Kidney capillary endothelial cell (primary cell): ENCODE results near the gene G3BP1.
"Not testable (repeated sequence)": the region's sequence is repeated elsewhere in the genome, so short reads cannot be mapped to it uniquely, and the experiment has no call there.

Source experiments
- DNase-seq: peaks from one replicate; pipeline ENCODE4 v3.0.0-alpha.2; 2018; ENCODE audit warnings: low spot score

Gene G3BP1

GRCh38 chr5:151771259-151772028 lies at the start of gene G3BP1:
G3BP1 (plus strand) TSS chr5:151771954; CDS start chr5:151786621, 14,667 bp downstream.
- peak; percentile 100 for DNase-seq

GRCh38 chr5:151722546-151722945 lies 49.2 kb upstream of the G3BP1 start:
- no peak for DNase-seq

DNA sequence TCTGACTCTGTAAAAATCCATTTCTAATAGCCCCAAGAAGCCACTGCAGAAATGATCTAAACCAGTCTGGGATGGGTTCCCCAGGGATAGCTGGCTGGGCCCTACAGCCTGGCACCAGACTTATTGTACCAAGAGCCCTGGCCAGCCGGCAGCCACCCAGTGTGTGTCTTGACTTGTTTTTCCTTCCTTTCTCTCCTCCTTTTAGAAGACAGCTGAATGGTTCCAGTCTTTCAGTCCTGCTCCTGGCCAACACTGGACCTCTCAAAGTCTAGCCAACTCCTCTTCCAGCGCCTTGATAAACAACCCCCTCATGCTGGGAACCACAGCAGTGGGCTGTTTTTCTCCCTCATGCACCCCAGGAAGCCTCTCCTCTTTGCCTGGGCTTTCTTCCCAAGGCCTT lies 47.4 kb upstream of the G3BP1 start:
- DNase-seq: no peak

- not testable (repeated sequence) for DNase-seq
These were observed 42.2 kb upstream of the G3BP1 start for GRCh38 chr5:151729597-151729996.

GRCh38 chr5:151730381-151730780 lies 41.4 kb upstream of the G3BP1 start:
- no peak for DNase-seq

DNA sequence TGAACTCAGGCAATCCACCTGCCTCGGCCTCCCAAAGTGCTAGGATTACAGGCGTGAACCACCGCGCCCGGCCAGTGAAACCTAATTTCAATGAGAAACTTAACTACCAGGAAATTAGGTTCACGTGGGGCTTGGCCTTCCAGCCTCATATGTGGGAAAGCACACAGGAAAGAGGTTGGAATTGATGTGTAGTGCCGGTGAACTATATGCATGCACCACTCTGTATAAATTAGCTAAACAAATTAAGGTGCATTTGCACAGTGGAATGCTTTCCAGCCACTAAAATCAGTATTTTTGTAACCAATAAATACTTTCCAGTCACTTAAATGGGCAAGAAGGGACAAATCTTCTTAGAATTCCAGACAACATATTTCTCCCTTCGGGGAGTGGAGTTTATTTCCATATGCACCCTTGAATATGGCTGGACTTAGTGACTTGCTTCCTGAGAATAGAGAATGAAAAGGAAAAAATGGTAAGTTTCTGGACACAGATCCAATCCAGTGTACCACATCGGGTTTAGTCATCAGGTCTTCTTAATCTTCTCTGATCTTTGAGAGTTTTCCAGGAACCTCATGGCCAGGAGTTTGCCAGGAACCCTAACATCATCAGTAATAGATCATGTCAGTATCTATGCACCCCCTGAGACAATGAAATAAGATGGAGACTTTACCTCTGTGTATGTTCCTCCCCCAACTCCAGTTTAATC lies 38.2 kb upstream of the G3BP1 start:
- DNase-seq: no peak

DNA sequence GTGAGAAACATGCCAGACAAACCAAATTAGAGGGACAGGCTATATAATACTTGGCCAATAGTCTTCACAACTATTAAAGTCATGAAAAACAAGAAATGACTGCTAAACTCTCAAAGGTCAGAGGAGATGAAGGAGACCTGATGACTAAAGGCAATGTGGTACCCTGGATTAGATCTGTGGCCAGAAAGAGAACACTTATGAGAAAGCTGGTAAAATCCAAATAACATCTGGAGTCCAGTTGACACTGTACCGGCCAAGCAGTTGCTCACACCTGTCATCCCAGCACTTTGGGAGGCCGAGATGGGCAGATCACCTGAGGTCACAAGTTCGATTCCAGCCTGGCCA lies 37.7 kb upstream of the G3BP1 start:
- no peak for DNase-seq

DNA sequence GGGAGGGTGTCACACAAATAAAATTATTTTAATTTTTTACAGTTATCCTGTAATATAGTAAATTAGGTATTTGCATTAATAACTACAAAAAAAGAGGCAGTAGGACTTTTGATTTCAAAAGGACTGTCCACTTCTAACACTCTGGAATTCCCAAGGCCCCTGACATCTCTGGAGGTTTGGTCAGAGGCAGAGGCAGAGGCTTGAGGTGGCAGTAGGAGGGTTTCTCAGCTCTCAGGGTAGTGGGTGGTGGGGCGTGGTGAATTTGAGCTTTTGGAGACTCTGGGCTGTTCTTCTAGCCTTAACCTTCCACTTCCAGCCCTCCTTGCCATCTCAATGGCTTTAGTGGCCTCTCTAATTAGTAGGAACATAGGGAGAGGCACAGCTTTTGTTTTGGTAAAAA lies 36.1 kb upstream of the G3BP1 start:
- no peak for DNase-seq

DNA sequence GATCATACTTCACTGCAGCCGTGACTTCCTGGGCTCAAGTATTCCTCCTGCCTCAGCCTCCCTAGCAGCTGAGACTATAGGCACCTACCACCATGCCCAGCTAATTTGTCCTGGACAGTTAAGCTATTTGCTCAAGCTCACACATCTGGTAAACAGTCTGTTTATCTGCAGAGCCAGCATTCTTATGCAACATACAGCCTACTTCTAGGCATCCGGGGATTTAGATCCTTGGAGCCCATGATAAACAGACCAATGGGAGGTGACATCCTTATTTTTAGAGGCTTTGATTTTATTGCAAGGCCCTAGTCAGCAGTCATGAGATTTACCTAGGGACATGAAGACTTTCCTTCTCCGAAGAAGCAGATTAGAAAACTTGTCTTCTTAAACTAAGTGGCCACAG lies 34.3 kb upstream of the G3BP1 start:
- DNase-seq: no peak

- no peak for DNase-seq
These were observed 33.5 kb upstream of the G3BP1 start for GRCh38 chr5:151738125-151738848.

GRCh38 chr5:151739395-151739794 lies 32.4 kb upstream of the G3BP1 start:
- DNase-seq: no peak

GRCh38 chr5:151739939-151740335 lies 31.8 kb upstream of the G3BP1 start:
- no peak for DNase-seq

DNA sequence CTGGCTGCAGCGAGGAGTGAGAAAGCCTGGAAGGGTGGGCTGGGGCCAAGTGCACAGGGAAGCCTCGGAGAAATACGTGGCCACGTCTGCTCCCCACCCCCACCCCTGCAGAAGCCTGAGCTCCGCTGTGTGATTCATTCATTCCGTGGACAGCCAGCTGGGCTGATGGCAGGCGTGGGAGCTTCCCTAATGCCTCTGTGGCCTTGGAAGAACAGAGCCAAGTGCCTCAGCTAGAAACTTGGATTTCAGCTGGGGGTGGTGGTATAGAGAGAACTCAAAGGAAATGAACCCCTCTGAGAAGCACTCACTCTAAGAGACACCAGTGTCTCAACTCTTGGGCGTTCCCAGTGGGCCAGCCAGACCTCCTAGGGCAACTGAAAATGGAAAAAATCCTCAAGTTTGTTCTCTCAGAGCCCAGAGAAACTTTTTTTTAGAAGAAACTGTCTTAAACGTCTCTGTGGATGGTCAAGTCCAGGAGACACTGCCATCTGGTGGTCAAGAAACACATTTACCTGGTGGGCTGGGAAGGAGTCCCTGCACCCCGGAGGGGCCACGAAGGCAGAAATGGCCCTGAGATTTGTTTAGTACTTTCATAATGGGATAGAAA lies 31.3 kb upstream of the G3BP1 start:
- DNase-seq: peak; percentile 87

DNA sequence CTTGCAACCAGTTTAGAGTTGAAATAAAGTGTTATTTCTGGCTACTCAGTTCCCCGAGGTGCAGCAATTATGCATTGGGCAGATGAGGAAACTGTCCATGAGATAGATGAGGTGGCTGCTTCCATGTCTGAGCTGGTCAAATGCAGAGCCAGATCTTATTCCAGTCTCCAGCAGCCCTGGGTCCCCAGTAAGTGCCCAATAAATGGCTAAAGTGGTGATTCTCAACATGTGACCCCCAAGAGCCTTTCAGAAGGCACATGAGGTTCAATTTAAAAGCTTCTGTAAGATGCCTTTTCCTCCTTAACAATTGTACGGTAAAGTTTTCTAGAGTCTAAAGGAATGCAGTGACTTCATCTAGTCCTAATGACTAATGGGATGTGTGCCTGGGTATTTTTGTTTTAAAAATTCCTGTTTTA lies 30.8 kb upstream of the G3BP1 start:
- DNase-seq: peak; percentile 70

GRCh38 chr5:151741678-151742423 lies 29.9 kb upstream of the G3BP1 start:
- DNase-seq: no peak

GRCh38 chr5:151742870-151743294 lies 28.9 kb upstream of the G3BP1 start:
- DNase-seq: no peak

- no peak for DNase-seq
These were observed 28.2 kb upstream of the G3BP1 start for GRCh38 chr5:151743530-151743929.

DNA sequence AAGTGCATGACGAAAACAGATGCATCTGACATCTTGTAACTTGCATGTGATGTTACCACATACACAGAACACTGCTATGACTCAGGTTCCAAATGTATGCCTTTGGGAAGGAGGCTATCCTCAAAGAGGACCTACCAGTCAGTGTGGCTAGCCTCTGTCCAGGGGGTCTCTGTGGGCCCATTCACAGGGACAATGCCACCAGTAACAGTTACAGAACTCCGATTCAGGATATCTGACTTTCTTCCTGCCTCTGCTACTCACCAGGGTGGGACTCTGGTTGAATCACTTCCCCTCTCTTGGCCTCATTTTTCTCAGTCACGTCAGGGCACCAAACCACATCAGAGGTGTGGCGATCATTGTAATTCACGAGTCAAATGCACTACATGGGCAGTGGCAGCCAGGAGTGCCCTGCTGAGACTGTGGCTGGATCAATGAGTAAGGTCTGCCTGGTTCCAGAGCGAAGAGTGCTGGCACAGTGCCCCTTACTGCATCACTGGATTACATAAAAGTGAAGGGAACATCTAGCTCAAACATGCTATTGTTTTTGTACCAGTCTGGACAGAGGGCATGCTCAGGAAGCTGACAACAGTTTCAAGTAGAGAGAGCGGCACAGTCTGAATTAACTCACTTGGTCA lies 26.6 kb upstream of the G3BP1 start:
- DNase-seq: peak; percentile 96

DNA sequence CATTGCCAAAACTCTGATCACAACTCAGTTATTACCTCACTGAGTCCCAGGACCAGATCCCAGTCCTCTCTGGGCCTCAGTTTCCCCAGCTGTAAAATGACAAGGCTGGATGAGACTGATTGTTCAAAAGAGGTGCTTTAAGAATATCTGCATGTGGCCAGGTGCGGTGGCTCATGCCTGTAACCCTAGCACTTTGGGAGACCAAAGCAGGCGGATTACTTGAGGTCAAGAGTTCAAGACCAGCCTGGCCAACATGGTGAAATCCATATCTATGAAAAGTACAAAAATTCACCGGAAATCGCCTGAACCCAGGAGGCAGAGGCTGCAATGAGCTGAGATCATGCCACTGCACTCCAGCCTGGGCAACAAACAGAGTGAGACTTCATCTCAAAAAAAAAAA lies 21.6 kb upstream of the G3BP1 start:
- no peak for DNase-seq

DNA sequence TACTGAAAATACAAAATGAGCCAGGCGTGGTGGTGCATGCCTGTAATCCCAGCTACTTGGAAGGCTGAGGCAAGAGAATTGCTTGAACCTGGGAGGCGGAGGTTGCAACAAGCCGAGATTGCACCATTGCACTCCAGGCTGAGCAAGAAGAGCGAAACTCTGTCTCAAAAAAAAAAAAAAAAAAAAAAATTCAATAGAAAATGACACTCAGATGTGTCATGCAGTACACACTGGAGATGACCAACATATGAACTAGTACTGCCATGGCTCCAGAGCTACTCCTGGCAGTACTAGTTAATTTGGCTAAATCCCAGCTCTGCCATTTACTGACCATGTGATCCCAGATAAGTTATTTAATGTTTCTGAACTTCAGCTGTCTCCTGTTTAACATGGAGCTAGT lies 20.7 kb upstream of the G3BP1 start:
- DNase-seq: no peak

GRCh38 chr5:151751593-151751992 lies 20.2 kb upstream of the G3BP1 start:
- no peak for DNase-seq
